ENCODE data around the gene ACOX3. TPM values are rescaled to one million over a fixed set of nuclear protein-coding genes. Genes with fewer than 3 reads are reported as not detected.
A peak's percentile ranks its signal among the peaks of the same experiment; 100 is the strongest.
"Not testable (repeated sequence)": the region's sequence is repeated elsewhere in the genome, so short reads cannot be mapped to it uniquely, and the experiment has no call there.

The ACOX3 gene
- total RNA-seq, 2 experiments from 2014 or later = 16.8 to 17.7 TPM

- Mint-ChIP-seq H3K27ac (no peak overlapping the region), H3K9me3 (no peaks in the 10 kb centered on the region), H3K4me1 (peaks cover 79% of the 10 kb centered on the region), H3K36me3 (ENCODE audit: low read depth) (peaks cover 27% of the 10 kb centered on the region), H3K27me3 (no peaks in the 10 kb centered on the region), H3K4me3 (peak overlapping the region; percentile 99)
- POLR2A ChIA-PET = interaction anchor here (3.7 kb wide), 1 partner anchor 11 kb away, joined by 43 read pairs; no protein-coding TSS in a partner anchor
- no peak for DNase-seq
- CTCF ChIA-PET = interaction anchor here (3.3 kb wide), 1 partner anchor 10 kb away, joined by 27 read pairs; no protein-coding TSS in a partner anchor
These were observed 1.8 kb downstream of the ACOX3 start for GRCh38 chr4:8438743-8439142.

DNA sequence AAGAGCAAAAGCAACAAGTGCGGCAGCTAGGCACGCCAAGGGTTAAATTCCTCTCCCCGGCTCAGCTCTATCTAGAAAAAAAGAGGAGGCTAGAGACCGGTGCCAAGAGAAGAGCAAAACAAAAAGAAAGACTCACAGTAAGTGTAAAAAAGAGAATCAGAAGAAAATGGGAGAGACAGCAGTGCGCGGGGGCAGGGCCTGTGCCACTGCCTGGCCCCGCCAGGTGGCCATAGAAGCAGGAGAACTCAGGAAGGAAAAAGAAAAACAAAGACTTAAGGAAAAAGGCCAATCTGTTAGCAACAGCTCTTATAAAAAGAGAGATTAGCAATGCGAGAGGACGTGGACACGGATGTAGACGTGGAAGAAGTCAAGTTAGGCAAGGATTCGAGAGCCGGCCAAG lies 3.2 kb downstream of the ACOX3 start:
- Mint-ChIP-seq H3K4me3 (no peak overlapping the region), H3K27me3 (no peaks in the 10 kb centered on the region), H3K27ac (no peak overlapping the region), H3K4me1 (peaks cover 68% of the 10 kb centered on the region), H3K9me3 (no peaks in the 10 kb centered on the region), H3K36me3 (ENCODE audit: low read depth) (peaks cover 27% of the 10 kb centered on the region)
- DNase-seq = no peak
- CTCF ChIA-PET = interaction anchor here (1.0 to 1.8 kb wide), 2 partner anchors 9 to 11 kb away, joined by 5 read pairs; no protein-coding TSS in a partner anchor
- POLR2A ChIA-PET = no interaction called here

- peaks cover 55% of the 10 kb centered on the region for H3K4me1 Mint-ChIP-seq
- H3K27me3 Mint-ChIP-seq = no peaks in the 10 kb centered on the region
- peaks cover 29% of the 10 kb centered on the region for H3K36me3 Mint-ChIP-seq (ENCODE audit: low read depth)
- no peaks in the 10 kb centered on the region for H3K9me3 Mint-ChIP-seq
- ChIA-PET POLR2A (interaction anchor here (0.8 to 1.8 kb wide), 5 partner anchors 8 to 1368 kb away, joined by 3 to 7 read pairs (median 4); partner anchors contain the start of gene GRPEL1), CTCF (interaction anchor here (1.0 to 1.6 kb wide), 4 partner anchors 24 to 259 kb away, joined by 3 to 5 read pairs (median 4); no protein-coding TSS in a partner anchor)
- DNase-seq = peak; percentile 55
- H3K4me3 Mint-ChIP-seq = peak overlapping the region; percentile 68
- peak overlapping the region; percentile 72 for H3K27ac Mint-ChIP-seq
These were observed 4.8 kb downstream of the ACOX3 start for GRCh38 chr4:8435656-8436121.

DNA sequence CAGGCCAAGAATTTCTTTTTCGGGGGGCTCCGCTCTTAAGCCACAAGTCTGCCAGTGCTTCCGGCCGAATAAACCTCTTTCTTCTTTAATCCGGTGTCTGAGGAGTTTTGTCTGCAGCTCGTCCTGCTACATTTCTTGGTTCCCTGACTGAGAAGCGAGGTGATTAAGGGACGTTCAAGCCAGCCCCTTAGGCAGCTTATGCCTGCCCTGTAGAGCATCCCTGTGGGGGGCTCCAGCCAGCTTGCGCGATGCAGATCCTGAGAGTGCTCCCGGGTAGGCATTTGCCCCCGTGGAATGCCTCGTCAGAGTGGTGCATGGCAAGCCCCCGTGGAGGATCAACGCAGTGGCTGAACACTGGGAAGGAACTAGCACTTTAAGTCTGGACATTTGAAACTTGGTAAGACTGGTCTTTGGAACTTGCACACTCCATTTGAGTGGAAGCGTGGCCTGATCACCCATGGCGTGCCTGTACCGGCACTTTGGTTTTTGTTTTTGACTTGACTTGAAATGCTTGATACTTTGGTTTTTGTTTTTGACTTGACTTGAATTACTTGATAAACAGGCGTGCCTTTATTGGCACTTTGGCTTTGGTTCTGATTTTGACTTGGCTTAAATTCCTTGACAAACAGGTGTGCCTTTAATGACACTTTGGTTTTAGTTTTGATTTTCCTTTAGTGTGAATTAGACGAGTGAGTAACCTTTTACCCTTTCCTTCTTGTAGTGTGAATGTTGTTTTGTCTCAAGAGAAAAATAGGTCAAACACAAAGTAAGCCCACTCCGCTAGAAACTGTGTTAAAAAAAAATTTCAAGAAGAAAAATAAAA lies 6.1 kb downstream of the ACOX3 start:
- Mint-ChIP-seq H3K27ac (no peak overlapping the region), H3K4me1 (peaks cover 43% of the 10 kb centered on the region), H3K36me3 (ENCODE audit: low read depth) (peaks cover 20% of the 10 kb centered on the region), H3K9me3 (no peaks in the 10 kb centered on the region), H3K27me3 (no peaks in the 10 kb centered on the region), H3K4me3 (peak overlapping the region; percentile 68)
- ChIA-PET POLR2A (no interaction called here), CTCF (no interaction called here)
- no peak for DNase-seq

DNA sequence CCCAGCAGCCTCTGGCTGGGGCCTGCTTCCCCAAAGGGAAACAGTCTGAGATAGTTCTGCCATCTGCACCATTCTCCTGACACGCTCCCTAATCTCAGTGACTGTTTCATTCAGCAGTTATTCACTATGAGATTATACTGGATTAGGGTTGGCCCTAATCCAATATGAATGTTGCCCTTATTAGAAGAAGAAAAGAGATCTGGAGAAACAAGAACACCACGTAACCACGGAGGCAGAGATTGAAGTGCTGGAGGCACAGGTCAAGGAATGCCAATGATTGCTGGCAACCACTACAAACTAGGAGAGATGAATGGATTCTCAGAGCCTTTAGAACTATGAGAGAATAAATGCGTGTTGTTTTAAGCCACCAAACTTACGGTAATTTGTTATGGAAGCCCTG lies 7.4 kb downstream of the ACOX3 start:
- no peak for DNase-seq
- H3K27me3 Mint-ChIP-seq = no peaks in the 10 kb centered on the region
- H3K27ac Mint-ChIP-seq = no peak overlapping the region
- peaks cover 17% of the 10 kb centered on the region for H3K36me3 Mint-ChIP-seq (ENCODE audit: low read depth)
- POLR2A ChIA-PET = no interaction called here
- no peak overlapping the region for H3K4me3 Mint-ChIP-seq
- H3K4me1 Mint-ChIP-seq = peaks cover 45% of the 10 kb centered on the region
- no peaks in the 10 kb centered on the region for H3K9me3 Mint-ChIP-seq
- CTCF ChIA-PET = no interaction called here

- Mint-ChIP-seq H3K36me3 (ENCODE audit: low read depth) (peaks cover 7% of the 10 kb centered on the region), H3K4me3 (no peak overlapping the region), H3K9me3 (no peaks in the 10 kb centered on the region), H3K4me1 (peaks cover 40% of the 10 kb centered on the region), H3K27me3 (no peaks in the 10 kb centered on the region), H3K27ac (no peak overlapping the region)
- POLR2A ChIA-PET = interaction anchor here (0.9 kb wide), 1 partner anchor 9 kb away, joined by 3 read pairs; the partner anchor contains the start of genes ACOX3 and TRMT44
- no peak for DNase-seq
- CTCF ChIA-PET = no interaction called here
These were observed 9.0 kb downstream of the ACOX3 start for GRCh38 chr4:8431553-8431952.

GRCh38 chr4:8428288-8429097 lies 12.0 kb downstream of the ACOX3 start:
- no peaks in the 10 kb centered on the region for H3K27me3 Mint-ChIP-seq
- H3K4me1 Mint-ChIP-seq = peaks cover 20% of the 10 kb centered on the region
- DNase-seq = peak; percentile 93
- ChIA-PET POLR2A (interaction anchor here (0.6 to 4.0 kb wide), 4 partner anchors 12 to 229 kb away, joined by 3 to 43 read pairs (median 6); partner anchors contain the start of genes ACOX3, SH3TC1 and TRMT44), CTCF (interaction anchor here (0.9 to 2.6 kb wide), 9 partner anchors 9 to 26 kb away, joined by 3 to 27 read pairs (median 4); partner anchors contain the start of genes ACOX3 and TRMT44)
- H3K36me3 Mint-ChIP-seq (ENCODE audit: low read depth) = peaks cover 2% of the 10 kb centered on the region
- peak overlapping the region; percentile 95 for H3K4me3 Mint-ChIP-seq
- H3K9me3 Mint-ChIP-seq = no peaks in the 10 kb centered on the region
- peak overlapping the region; percentile 80 for H3K27ac Mint-ChIP-seq

- POLR2A ChIA-PET = interaction anchor here (0.9 to 4.0 kb wide), 3 partner anchors 8 to 229 kb away, joined by 4 to 43 read pairs (median 5); partner anchors contain the start of genes ACOX3, SH3TC1 and TRMT44
- H3K4me3 Mint-ChIP-seq = peak overlapping the region; percentile 95
- H3K27ac Mint-ChIP-seq = peak overlapping the region; percentile 80
- CTCF ChIA-PET = interaction anchor here (1.0 to 2.6 kb wide), 7 partner anchors 8 to 21 kb away, joined by 3 to 27 read pairs (median 6); partner anchors contain the start of genes ACOX3 and TRMT44
- no peaks in the 10 kb centered on the region for H3K27me3 Mint-ChIP-seq
- H3K36me3 Mint-ChIP-seq (ENCODE audit: low read depth) = peaks cover 2% of the 10 kb centered on the region
- H3K4me1 Mint-ChIP-seq = peaks cover 18% of the 10 kb centered on the region
- H3K9me3 Mint-ChIP-seq = no peaks in the 10 kb centered on the region
- DNase-seq = no peak
These were observed 12.7 kb downstream of the ACOX3 start for GRCh38 chr4:8427761-8428287.

- no peak for DNase-seq
- POLR2A ChIA-PET = interaction anchor here (1.5 to 4.0 kb wide), 2 partner anchors 8 to 13 kb away, joined by 5 to 43 read pairs; partner anchors contain the start of genes ACOX3 and TRMT44
- H3K4me3 Mint-ChIP-seq = peak overlapping the region; percentile 95
These were observed 13.3 kb downstream of the ACOX3 start for GRCh38 chr4:8427262-8427661.

GRCh38 chr4:8422786-8423185 lies 17.7 kb downstream of the ACOX3 start:
- peaks cover 21% of the 10 kb centered on the region for H3K4me1 Mint-ChIP-seq
- no peak overlapping the region for H3K4me3 Mint-ChIP-seq
- ChIA-PET POLR2A (no interaction called here), CTCF (no interaction called here)
- no peak overlapping the region for H3K27ac Mint-ChIP-seq
- H3K9me3 Mint-ChIP-seq = no peaks in the 10 kb centered on the region
- DNase-seq = no peak
- no peaks in the 10 kb centered on the region for H3K36me3 Mint-ChIP-seq (ENCODE audit: low read depth)
- no peaks in the 10 kb centered on the region for H3K27me3 Mint-ChIP-seq

More at GRCh38 chr4:8427262-8427661, 13.3 kb downstream of the ACOX3 start:
- CTCF ChIA-PET = interaction anchor here (1.2 to 2.6 kb wide), 5 partner anchors 10 to 18 kb away, joined by 5 to 27 read pairs (median 6); partner anchors contain the start of genes ACOX3 and TRMT44
- Mint-ChIP-seq H3K27ac (no peak overlapping the region), H3K36me3 (ENCODE audit: low read depth) (peaks cover 2% of the 10 kb centered on the region), H3K4me1 (peaks cover 18% of the 10 kb centered on the region), H3K9me3 (no peaks in the 10 kb centered on the region), H3K27me3 (no peaks in the 10 kb centered on the region)

- DNase-seq = no peak
- H3K9me3 Mint-ChIP-seq = no peaks in the 10 kb centered on the region
- ChIA-PET POLR2A (no interaction called here), CTCF (no interaction called here)
- H3K27ac Mint-ChIP-seq = no peak overlapping the region
- no peak overlapping the region for H3K4me3 Mint-ChIP-seq
- H3K27me3 Mint-ChIP-seq = no peaks in the 10 kb centered on the region
- no peaks in the 10 kb centered on the region for H3K36me3 Mint-ChIP-seq (ENCODE audit: low read depth)
- H3K4me1 Mint-ChIP-seq = peaks cover 20% of the 10 kb centered on the region
These were observed 18.2 kb downstream of the ACOX3 start for GRCh38 chr4:8422327-8422726.

DNA sequence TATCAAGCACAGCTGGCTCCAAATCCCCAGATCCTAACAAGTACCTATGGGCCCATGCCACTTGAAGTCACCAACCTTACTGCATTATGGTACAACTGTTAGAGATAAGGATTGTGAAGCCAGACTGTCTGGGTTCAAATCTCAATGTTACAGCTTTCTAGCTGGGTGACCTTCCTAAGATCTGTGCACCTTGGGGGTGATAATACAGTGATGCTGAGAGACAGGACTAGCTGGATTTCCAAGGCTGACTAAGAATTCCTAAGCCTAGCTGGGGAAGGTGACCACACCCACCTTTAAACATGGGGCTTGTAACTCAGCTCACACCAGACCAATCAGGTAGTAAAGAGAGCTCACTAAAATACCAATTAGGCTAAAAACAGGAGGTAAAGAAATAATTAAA lies 20.4 kb downstream of the ACOX3 start:
- not testable (repeated sequence) for H3K27me3 Mint-ChIP-seq; H3K4me3 Mint-ChIP-seq; H3K9me3 Mint-ChIP-seq; DNase-seq; H3K36me3 Mint-ChIP-seq (ENCODE audit: low read depth); H3K27ac Mint-ChIP-seq
- POLR2A ChIA-PET = interaction anchor here (1.0 to 1.6 kb wide), 5 partner anchors 9 to 20 kb away, joined by 3 to 8 read pairs (median 3); partner anchors contain the start of genes ACOX3 and TRMT44
- peaks cover 17% of the 10 kb centered on the region for H3K4me1 Mint-ChIP-seq
- CTCF ChIA-PET = interaction anchor here (1.0 kb wide), 1 partner anchor 8 kb away, joined by 8 read pairs; no protein-coding TSS in a partner anchor
